Measurements from ENCODE around the gene PLPP3.

GRCh38 chr1:56548571-56548970, 30.8 kb downstream of the PLPP3 start:
- TF ChIP-seq ZBTB1 (tag by site-specific recombination; IDR thresholded peaks at IDR 0.05) = no peak
- no peak for TF ChIP-seq ZBTB17 (tag by site-specific recombination; IDR thresholded peaks at IDR 0.05)
- no peak for TF ChIP-seq ZNF311 (tag by site-specific recombination; IDR thresholded peaks at IDR 0.05; ENCODE audit: borderline replicate concordance)
- no peak for TF ChIP-seq PRDM6 (tag by site-specific recombination; IDR thresholded peaks at IDR 0.05)
- TF ChIP-seq CTCF (tag by site-specific recombination; IDR thresholded peaks at IDR 0.05) = no peak

Measured in HEK293 (cell line).